ENCODE measurements around the gene LMAN1L.
"Not testable (repeated sequence)": the region's sequence is repeated elsewhere in the genome, so short reads cannot be mapped to it uniquely, and the experiment has no call there.

The LMAN1L gene

DNA sequence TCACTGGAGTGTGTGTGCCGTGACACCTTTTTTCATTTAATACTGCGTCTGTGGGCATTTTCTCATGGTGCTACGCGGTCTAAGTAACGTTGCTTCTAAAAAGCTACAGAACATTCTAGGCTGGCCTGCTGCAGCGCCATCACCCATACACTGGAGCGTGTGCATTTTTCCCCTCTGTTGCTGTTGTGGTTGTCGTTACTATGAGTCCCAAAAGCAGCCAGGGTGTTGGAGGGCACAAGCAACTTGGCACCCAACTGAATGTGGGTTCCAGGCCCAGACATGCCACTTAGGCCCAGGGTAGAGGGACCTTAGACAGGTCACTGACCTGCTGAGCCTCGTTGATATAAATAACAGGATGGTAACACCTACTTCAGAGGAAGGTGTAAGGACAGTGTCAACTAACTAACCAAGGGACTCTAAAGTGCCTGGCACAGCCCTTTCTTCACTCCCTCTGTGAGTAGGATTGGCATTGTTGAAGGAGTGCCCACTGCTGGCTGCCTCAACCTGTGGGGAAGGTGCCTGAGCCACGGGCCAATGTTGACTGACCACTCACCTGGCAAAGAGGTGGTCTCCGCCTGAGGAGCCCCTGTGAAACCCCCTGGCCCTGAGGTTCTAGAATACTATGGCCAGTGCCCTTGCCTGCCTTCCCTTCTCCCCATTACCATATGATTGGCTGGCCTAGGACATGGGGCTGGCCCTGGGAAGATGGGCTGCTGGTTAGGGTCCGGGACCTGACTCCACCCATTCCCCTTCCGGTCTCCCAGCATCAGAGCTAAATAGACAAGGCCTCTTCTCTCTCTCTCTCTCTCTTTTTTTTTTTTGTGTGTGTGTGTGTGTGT is 27.2 kb upstream of the LMAN1L start:
- H3K4me3 ChIP-seq (ENCODE audit: low read depth, low read length): no peak overlapping the region
- ChIA-PET CTCF (interaction anchor here (1.2 to 33.5 kb wide), 8 partner anchors 8 to 168 kb away, joined by 3 to 1672 read pairs (median 132); partner anchors contain the start of genes CLK3 and RPP25), POLR2A (no interaction called here)
- TF ChIP-seq, protein P1, sequence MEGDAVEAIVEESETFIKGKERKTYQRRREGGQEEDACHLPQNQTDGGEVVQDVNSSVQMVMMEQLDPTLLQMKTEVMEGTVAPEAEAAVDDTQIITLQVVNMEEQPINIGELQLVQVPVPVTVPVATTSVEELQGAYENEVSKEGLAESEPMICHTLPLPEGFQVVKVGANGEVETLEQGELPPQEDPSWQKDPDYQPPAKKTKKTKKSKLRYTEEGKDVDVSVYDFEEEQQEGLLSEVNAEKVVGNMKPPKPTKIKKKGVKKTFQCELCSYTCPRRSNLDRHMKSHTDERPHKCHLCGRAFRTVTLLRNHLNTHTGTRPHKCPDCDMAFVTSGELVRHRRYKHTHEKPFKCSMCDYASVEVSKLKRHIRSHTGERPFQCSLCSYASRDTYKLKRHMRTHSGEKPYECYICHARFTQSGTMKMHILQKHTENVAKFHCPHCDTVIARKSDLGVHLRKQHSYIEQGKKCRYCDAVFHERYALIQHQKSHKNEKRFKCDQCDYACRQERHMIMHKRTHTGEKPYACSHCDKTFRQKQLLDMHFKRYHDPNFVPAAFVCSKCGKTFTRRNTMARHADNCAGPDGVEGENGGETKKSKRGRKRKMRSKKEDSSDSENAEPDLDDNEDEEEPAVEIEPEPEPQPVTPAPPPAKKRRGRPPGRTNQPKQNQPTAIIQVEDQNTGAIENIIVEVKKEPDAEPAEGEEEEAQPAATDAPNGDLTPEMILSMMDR (IDR thresholded peaks at IDR 0.05; ENCODE audit: insufficient read depth, low read length, missing control alignments): no peak
- no peak for DNase-seq (ENCODE audit: low read depth, low spot score)

DNA sequence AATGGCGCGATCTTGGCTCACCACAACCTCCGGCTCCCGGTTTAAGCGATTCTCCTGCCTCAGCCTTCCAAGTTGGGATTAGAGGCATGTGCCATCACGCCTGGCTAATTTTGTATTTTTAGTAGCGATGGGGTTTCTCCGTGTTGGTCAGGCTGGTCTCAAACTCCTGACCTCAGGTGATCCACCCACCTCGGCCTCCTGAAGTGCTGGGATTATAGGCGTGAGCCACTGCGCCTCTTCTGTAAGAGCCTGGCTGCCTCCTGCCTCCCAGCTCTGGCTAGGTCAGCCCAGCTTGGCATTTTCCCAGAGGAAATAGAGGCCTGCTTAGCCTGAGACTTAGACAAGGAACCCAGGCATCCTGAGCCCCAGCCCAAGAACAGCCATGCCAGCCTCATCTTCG is 26.6 kb upstream of the LMAN1L start:
- CTCF ChIA-PET: interaction anchor here (1.2 to 33.5 kb wide), 8 partner anchors 15 to 167 kb away, joined by 3 to 1672 read pairs (median 78); partner anchors contain the start of genes CLK3, RPP25 and ULK3

DNA sequence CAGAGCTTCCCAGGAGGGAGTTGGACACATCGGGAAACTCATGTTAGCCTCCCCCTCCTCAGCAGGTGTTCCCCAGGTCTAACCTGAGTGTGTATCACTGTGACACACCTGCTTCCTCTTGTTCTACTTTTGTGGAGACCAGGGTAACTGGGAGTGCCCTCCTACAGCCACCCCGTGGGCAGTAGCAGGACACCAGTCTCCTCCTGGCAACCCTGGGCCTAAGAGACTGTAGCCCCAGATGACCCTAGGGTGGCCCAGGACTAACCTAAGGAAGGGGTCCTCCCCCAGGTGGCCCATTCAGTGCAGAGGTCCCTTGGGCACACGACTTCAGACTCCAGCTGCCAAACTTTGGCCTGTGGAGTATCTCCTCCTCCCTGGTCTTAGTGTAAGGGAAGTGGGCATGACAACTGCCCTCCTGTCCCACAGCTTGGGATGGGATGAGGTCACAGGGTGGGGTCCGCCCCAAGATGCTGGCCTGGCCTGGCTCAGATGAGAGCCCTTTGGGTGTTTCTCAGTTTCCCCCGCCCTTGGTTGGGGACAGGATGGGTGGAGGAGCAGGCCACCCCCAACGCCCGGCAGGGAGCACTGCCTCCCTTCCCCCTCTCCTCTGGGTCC is 26.0 kb upstream of the LMAN1L start:
- TF ChIP-seq, protein P1 (IDR thresholded peaks at IDR 0.05; ENCODE audit: insufficient read depth, low read length, missing control alignments): no peak
- ChIA-PET POLR2A (interaction anchor here (1.0 to 1.4 kb wide), 2 partner anchors 9 to 151 kb away, joined by 4 to 5 read pairs; partner anchors contain the start of gene COX5A), CTCF (interaction anchor here (0.7 to 33.5 kb wide), 13 partner anchors 8 to 167 kb away, joined by 3 to 1672 read pairs (median 5); partner anchors contain the start of genes CLK3, RPP25 and ULK3)
- H3K4me3 ChIP-seq (ENCODE audit: low read depth, low read length): no peak overlapping the region
- no peak for DNase-seq (ENCODE audit: low read depth, low spot score)

More for the DNA sequence above, 26.6 kb upstream of the LMAN1L start:
- POLR2A ChIA-PET; H3K4me3 ChIP-seq (ENCODE audit: low read depth, low read length); DNase-seq (ENCODE audit: low read depth, low spot score): not testable (repeated sequence)

DNA sequence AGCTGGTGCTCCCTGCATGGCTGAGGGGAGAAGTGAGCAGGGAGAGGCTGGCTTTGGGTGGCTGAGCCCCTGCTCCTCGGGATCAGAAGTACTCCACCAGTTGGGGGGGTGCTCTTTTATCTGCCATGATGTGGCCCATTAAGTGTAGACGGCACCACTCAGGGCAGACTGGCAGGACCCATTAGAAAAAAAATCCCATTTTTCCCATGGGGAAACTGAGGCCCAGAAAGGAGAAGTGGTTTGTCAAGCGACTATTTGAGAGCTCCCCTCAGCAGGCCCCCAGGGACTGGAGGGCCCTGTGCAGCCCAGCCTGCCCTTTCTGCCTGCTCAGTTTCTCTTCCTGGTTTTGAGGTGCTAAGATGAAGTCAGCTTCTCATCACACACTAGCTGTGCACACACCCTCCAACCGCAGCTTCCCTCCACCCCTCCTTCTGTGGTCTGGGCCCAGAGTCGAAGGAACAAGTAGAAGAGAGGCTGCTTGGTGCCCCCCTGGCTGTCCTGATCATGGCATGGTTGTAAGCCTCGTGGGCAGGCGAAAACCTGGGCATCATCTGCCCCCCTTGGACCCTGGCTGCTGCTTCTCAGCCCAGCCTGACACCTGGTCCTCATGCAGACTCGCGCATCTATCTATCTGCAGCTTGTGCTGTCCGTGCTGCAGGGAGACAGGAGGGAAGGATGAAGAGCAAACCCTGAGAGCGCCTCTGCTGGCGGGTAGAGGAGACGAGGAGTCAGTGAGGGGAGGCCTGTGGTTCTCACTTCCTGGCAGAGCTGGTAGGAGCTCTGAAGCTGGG is 25.2 kb upstream of the LMAN1L start:
- DNase-seq (ENCODE audit: low read depth, low spot score): no peak
- TF ChIP-seq, protein P1 (IDR thresholded peaks at IDR 0.05; ENCODE audit: insufficient read depth, low read length, missing control alignments): peak; percentile 81
- ChIA-PET POLR2A (interaction anchor here (1.0 to 1.4 kb wide), 2 partner anchors 10 to 151 kb away, joined by 4 to 5 read pairs; partner anchors contain the start of gene COX5A), CTCF (interaction anchor here (0.7 to 33.5 kb wide), 18 partner anchors 8 to 166 kb away, joined by 3 to 1672 read pairs (median 4); partner anchors contain the start of genes CLK3, CPLX3, MPI and RPP25)
- H3K4me3 ChIP-seq (ENCODE audit: low read depth, low read length): no peak overlapping the region

DNA sequence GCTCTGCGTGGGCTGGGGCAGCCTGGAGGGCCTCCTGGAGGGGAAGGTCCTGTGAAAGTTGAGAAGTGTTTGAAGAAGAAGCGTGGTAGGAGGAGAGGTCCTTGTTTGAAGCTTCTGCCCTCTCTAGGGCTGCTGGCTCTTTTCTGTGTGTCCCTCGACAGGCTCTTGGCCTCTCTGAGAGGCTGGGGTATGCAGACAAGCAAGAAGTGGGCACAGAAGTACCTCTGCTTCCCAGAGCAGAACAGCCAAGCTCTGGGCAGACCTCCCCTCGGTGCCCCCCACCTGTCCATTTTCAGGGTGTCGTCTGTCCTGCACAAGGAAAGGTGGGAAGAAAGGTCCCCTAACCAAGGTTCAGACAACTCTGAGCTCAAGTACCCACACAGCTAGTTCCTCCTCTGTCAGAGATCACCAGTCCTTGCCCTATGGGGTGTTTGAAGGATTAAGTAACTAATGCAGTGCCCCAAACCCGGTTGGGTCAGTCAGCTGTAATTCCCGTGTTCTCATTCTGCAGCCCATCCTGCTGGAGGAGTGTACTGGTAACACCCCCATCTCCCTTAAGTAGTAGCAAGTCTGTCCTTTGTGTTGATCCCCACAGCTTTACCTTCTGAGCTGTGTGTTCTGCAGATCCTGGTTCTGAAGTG is 24.5 kb upstream of the LMAN1L start:
- POLR2A ChIA-PET: interaction anchor here (1.0 to 1.4 kb wide), 2 partner anchors 10 to 150 kb away, joined by 4 to 5 read pairs; partner anchors contain the start of gene COX5A
- CTCF ChIA-PET: interaction anchor here (0.8 to 33.5 kb wide), 16 partner anchors 8 to 165 kb away, joined by 3 to 1672 read pairs (median 4); partner anchors contain the start of genes CLK3, CPLX3, MPI and RPP25
- TF ChIP-seq, protein P1 (IDR thresholded peaks at IDR 0.05; ENCODE audit: insufficient read depth, low read length, missing control alignments): no peak
- no peak overlapping the region for H3K4me3 ChIP-seq (ENCODE audit: low read depth, low read length)
- DNase-seq (ENCODE audit: low read depth, low spot score): no peak
